H9 (cell line): ENCODE measurements around the gene JAK1. TPM values are rescaled to one million over a fixed set of nuclear protein-coding genes. Genes with fewer than 3 reads are reported as not detected.

Source experiments
- DNase-seq: peaks from one replicate; pipeline ENCODE4 v3.0.0-alpha.2; 2017
- H2AFZ ChIP-seq: one replicate; pipeline ENCODE4 v1.6.1; 2013; ENCODE audit warnings: mild to moderate bottlenecking, low read length, control low read depth, moderate library complexity
- H2AK5ac ChIP-seq: 2 replicates; pipeline ENCODE4 v1.6.1; 2013; ENCODE audit warnings: low read length, control low read depth, mixed read lengths; ENCODE audit not compliant: insufficient read length
- H2BK120ac ChIP-seq: one replicate; pipeline ENCODE4 v1.6.1; 2013; ENCODE audit warnings: low read depth, mild to moderate bottlenecking, low read length, control low read depth, inconsistent platforms; ENCODE audit not compliant: poor library complexity, severe bottlenecking
- H2BK12ac ChIP-seq: 2 replicates; pipeline ENCODE4 v1.6.1; 2013; ENCODE audit warnings: low read length, control low read depth, mixed read lengths, low read depth; ENCODE audit not compliant: insufficient read length
- H2BK15ac ChIP-seq: 2 replicates; pipeline ENCODE4 v1.6.1; 2013; ENCODE audit warnings: low read depth, low read length, control low read depth
- H2BK20ac ChIP-seq: one replicate; pipeline ENCODE4 v1.6.1; 2013; ENCODE audit warnings: low read depth, mild to moderate bottlenecking, low read length, control low read depth, inconsistent platforms; ENCODE audit not compliant: poor library complexity, severe bottlenecking
- H2BK5ac ChIP-seq: 2 replicates; pipeline ENCODE4 v1.6.1; 2013; ENCODE audit warnings: low read length, control low read depth, mixed read lengths; ENCODE audit not compliant: insufficient read length
- H3K14ac ChIP-seq: 2 replicates; pipeline ENCODE4 v1.6.1; 2013; ENCODE audit warnings: low read length, control low read depth; ENCODE audit not compliant: insufficient read depth
- H3K18ac ChIP-seq: 2 replicates; pipeline ENCODE4 v1.6.1; 2013; ENCODE audit warnings: low read depth, mild to moderate bottlenecking, mixed read lengths, low read length, control low read depth; ENCODE audit not compliant: insufficient read length
- H3K23ac ChIP-seq: 2 replicates; pipeline ENCODE4 v1.6.1; 2013; ENCODE audit warnings: low read length, control low read depth, mixed read lengths, low read depth; ENCODE audit not compliant: insufficient read length
- H3K23me2 ChIP-seq: 2 replicates; pipeline ENCODE4 v1.6.1; 2013; ENCODE audit warnings: low read depth, mild to moderate bottlenecking, mixed read lengths, low read length, control low read depth; ENCODE audit not compliant: insufficient read length, poor library complexity, severe bottlenecking
- H3K27ac ChIP-seq: 2 replicates; pipeline ENCODE4 v1.5.1; 2013; ENCODE audit warnings: low read length, control low read depth, mixed read lengths, low read depth; ENCODE audit not compliant: insufficient read length
- H3K27me3 ChIP-seq: 2 replicates; pipeline ENCODE4 v1.6.1; 2013; ENCODE audit warnings: low read length, control low read depth, inconsistent platforms; ENCODE audit not compliant: insufficient read depth
- H3K4ac ChIP-seq: 2 replicates; pipeline ENCODE4 v1.6.1; 2013; ENCODE audit warnings: low read depth, mild to moderate bottlenecking, control low read depth, inconsistent platforms, low read length, moderate library complexity
- H3K4me1 ChIP-seq: 2 replicates; pipeline ENCODE4 v1.6.1; 2013; ENCODE audit warnings: low read length, control low read depth, inconsistent platforms; ENCODE audit not compliant: insufficient read depth
- H3K4me2 ChIP-seq: 2 replicates; pipeline ENCODE4 v1.6.1; 2013; ENCODE audit warnings: low read length, control low read depth, mixed read lengths; ENCODE audit not compliant: insufficient read length, insufficient read depth
- H3K56ac ChIP-seq: 2 replicates; pipeline ENCODE4 v1.6.1; 2013; ENCODE audit warnings: low read depth, mild to moderate bottlenecking, mixed read lengths, low read length, control low read depth; ENCODE audit not compliant: insufficient read length
- H3K79me1 ChIP-seq: 2 replicates; pipeline ENCODE4 v1.6.1; 2013; ENCODE audit warnings: low read depth, mild to moderate bottlenecking, moderate library complexity, low read length, control low read depth, inconsistent platforms; ENCODE audit not compliant: insufficient read depth, poor library complexity, severe bottlenecking
- H3K79me2 ChIP-seq: 2 replicates; pipeline ENCODE4 v1.6.1; 2013; ENCODE audit warnings: low read length, control low read depth, inconsistent platforms; ENCODE audit not compliant: insufficient read depth
- H3K9ac ChIP-seq: 2 replicates; pipeline ENCODE4 v1.6.1; 2013; ENCODE audit warnings: low read length, control low read depth, mixed read lengths; ENCODE audit not compliant: insufficient read length; ENCODE audit errors: extremely low read depth
- H3K9me3 ChIP-seq: one replicate; pipeline ENCODE4 v1.6.1; 2013; ENCODE audit warnings: low read depth, low read length, inconsistent platforms; ENCODE audit not compliant: control insufficient read depth
- H3T11ph ChIP-seq: one replicate; pipeline ENCODE4 v1.6.1; 2013; ENCODE audit warnings: mild to moderate bottlenecking, low read length, control low read depth, inconsistent platforms
- H4K20me1 ChIP-seq: one replicate; pipeline ENCODE4 v1.6.1; 2013; ENCODE audit not compliant: control insufficient read depth, insufficient read length, insufficient read depth
- H4K5ac ChIP-seq: 2 replicates; pipeline ENCODE4 v1.6.1; 2013; ENCODE audit warnings: low read depth, mild to moderate bottlenecking, mixed read lengths, low read length, control low read depth; ENCODE audit not compliant: insufficient read length
- H4K8ac ChIP-seq: replicated peaks from 2 replicates; pipeline ENCODE4 v1.6.1; 2013; ENCODE audit warnings: low read length, control low read depth, mixed read lengths, low read depth; ENCODE audit not compliant: insufficient read length
- H4K91ac ChIP-seq: 2 replicates; pipeline ENCODE4 v1.6.1; 2013; ENCODE audit warnings: low read depth, mild to moderate bottlenecking, moderate library complexity, mixed read lengths, low read length, control low read depth; ENCODE audit not compliant: insufficient read length
- H3K27ac Mint-ChIP-seq, 3 experiments: 2 replicates in 2 of 3; 3 replicates in 1 of 3; pipeline ENCODE4 v1.8.0; 2020 to 2021; ENCODE audit warnings: mixed read lengths in 3 of 3, mild to moderate bottlenecking in 1 of 3, moderate library complexity in 1 of 3
- H3K27me3 Mint-ChIP-seq: 2 replicates; pipeline ENCODE4 v1.8.0; 2021; ENCODE audit warnings: low read depth, mild to moderate bottlenecking, moderate library complexity, mixed read lengths
- H3K36me3 Mint-ChIP-seq, 3 experiments: 2 replicates in 2 of 3; 3 replicates in 1 of 3; pipeline ENCODE4 v1.8.0; 2020 to 2021; ENCODE audit warnings: low read depth in 3 of 3, mixed read lengths in 3 of 3; ENCODE audit not compliant: insufficient read depth in 1 of 3
- H3K4me1 Mint-ChIP-seq, 2 experiments: 2 replicates each; pipeline ENCODE4 v1.8.0; 2020; ENCODE audit warnings: mixed read lengths in 2 of 2
- H3K4me3 Mint-ChIP-seq, 2 experiments: 2 replicates in 1 of 2; 3 replicates in 1 of 2; pipeline ENCODE4 v1.8.0; 2020 to 2021; ENCODE audit warnings: mild to moderate bottlenecking in 2 of 2, mixed read lengths in 2 of 2, moderate library complexity in 1 of 2
- H3K9me3 Mint-ChIP-seq, 2 experiments: 2 replicates in 1 of 2; 3 replicates in 1 of 2; pipeline ENCODE4 v1.8.0; 2020; ENCODE audit warnings: mild to moderate bottlenecking in 2 of 2, mixed read lengths in 2 of 2, moderate library complexity in 1 of 2
- CTCF ChIP-seq: fragments of 200-600 bp; sonication (generic); conservative IDR thresholded peaks from 3 replicates; pipeline ENCODE4 v1.8.0; 2021; ENCODE audit warnings: antibody characterized with exemption, mild to moderate bottlenecking
- WGBS: extraction: QIAGEN DNeasy Blood & Tissue Kit; methylation state at CpG from one replicate; pipeline ENCODE4 v1.1.7; 2013; ENCODE audit warnings: missing lambda C conversion rate, low lambda C conversion rate, mixed read lengths; ENCODE audit not compliant: insufficient read length; ENCODE audit errors: extremely low coverage; 5-methylcytosine and 5-hydroxymethylcytosine counted together
- total RNA-seq: library from RNA; stranded (reverse); gene quantifications from 2 replicates; pipeline ENCODE4 v1.2.1, GENCODE V29; 2021

JAK1 gene
- total RNA-seq, 1 experiment from 2014 or later: 12.8 TPM

- no peak for TF ChIP-seq CTCF
- no peak overlapping the region for H3K4ac ChIP-seq
- H3K56ac ChIP-seq: no peak overlapping the region
- H3K14ac ChIP-seq: no peak overlapping the region
- H3K4me1 ChIP-seq: no peaks in the 10 kb centered on the region
- H3K79me2 ChIP-seq: peaks cover 3% of the 10 kb centered on the region; the same call in 1 of the 2 replicates
- H3K23me2 ChIP-seq: no peaks in the 10 kb centered on the region
- no peaks in the 10 kb centered on the region for H3K27me3 ChIP-seq
- H4K20me1 ChIP-seq: no peaks in the 10 kb centered on the region
- no peak overlapping the region for H2BK20ac ChIP-seq
- H3K18ac ChIP-seq: no peak overlapping the region
- no peak overlapping the region for H3T11ph ChIP-seq
- no peak overlapping the region for H2BK5ac ChIP-seq
- Mint-ChIP-seq H3K27ac (no peak overlapping the region), H3K4me3 (no peak overlapping the region), H3K4me1 (peaks cover 9 to 13% of the 10 kb centered on the region in 2 experiments), H3K9me3 (peaks cover 0 to 5% of the 10 kb centered on the region in 2 experiments; a peak in 3 of 5 replicates), H3K27me3 (no peaks in the 10 kb centered on the region), H3K36me3 (peaks cover 0 to 4% (median under 1%) of the 10 kb centered on the region in 3 experiments; a peak in 3 of 7 replicates)
- no peak overlapping the region for H2AK5ac ChIP-seq
- WGBS: no CpG with 5 or more reads among the region's 1 CpG
- H3K9me3 ChIP-seq: no peaks in the 10 kb centered on the region
- no peak overlapping the region for H2BK120ac ChIP-seq
- no peak overlapping the region for H4K91ac ChIP-seq
- H3K27ac ChIP-seq: no peak overlapping the region
- no peak overlapping the region for H4K8ac ChIP-seq
- H3K4me2 ChIP-seq: no peak overlapping the region
- H2BK12ac ChIP-seq: no peak overlapping the region
- H4K5ac ChIP-seq: no peak overlapping the region
- no peak overlapping the region for H3K23ac ChIP-seq
- no peak overlapping the region for H2BK15ac ChIP-seq
- no peak for DNase-seq
- no peak overlapping the region for H2AFZ ChIP-seq
- H3K9ac ChIP-seq: no peak overlapping the region
- H3K79me1 ChIP-seq: no peaks in the 10 kb centered on the region
Measured at GRCh38 chr1:64934878-64935275, 31.5 kb downstream of the JAK1 start.
